Activated CD4-positive, alpha-beta memory T cell treated with anti-CD3 and anti-CD28 coated beads for 36 hours (primary cell): ENCODE data around the gene TMEM91. TPM values are rescaled to one million over a fixed set of nuclear protein-coding genes. Genes with fewer than 3 reads are reported as not detected.

Source experiments
- CTCF ChIA-PET: fragments of 350-600 bp; sonication (Branson Sonifier 250); formaldehyde crosslinking; loops from one replicate; lab custom pipeline; 2021; ENCODE audit warnings: antibody characterized with exemption, inconsistent platforms; lab: Charles Lee
- POLR2A ChIA-PET: fragments of 350-600 bp; sonication (Branson Sonifier 250); formaldehyde crosslinking; loops from one replicate; lab custom pipeline; 2021; ENCODE audit warnings: antibody characterized with exemption; lab: Charles Lee
- DNase-seq: peaks from one replicate; pipeline ENCODE4 v3.0.0-alpha.2; 2020
- H3K27ac Mint-ChIP-seq: one replicate; pipeline ENCODE4 v1.8.0; 2021; ENCODE audit warnings: mixed read lengths
- H3K27me3 Mint-ChIP-seq: one replicate; pipeline ENCODE4 v1.8.0; 2021; ENCODE audit warnings: mixed read lengths
- H3K36me3 Mint-ChIP-seq: one replicate; pipeline ENCODE4 v1.8.0; 2021; ENCODE audit warnings: mixed read lengths
- H3K4me1 Mint-ChIP-seq: one replicate; pipeline ENCODE4 v1.8.0; 2021; ENCODE audit warnings: low read depth, mixed read lengths
- H3K4me3 Mint-ChIP-seq: one replicate; pipeline ENCODE4 v1.8.0; 2021; ENCODE audit warnings: mild to moderate bottlenecking, mixed read lengths
- H3K9me3 Mint-ChIP-seq: one replicate; pipeline ENCODE4 v1.8.0; 2021; ENCODE audit warnings: mixed read lengths
- intact Hi-C: fragments of 100-400 bp; cut with micrococcal nuclease; formaldehyde crosslinking; loops from one replicate; pipeline ENCODE4 v1.15.1; 2023
- total RNA-seq, 2 experiments: library from RNA; stranded (reverse); gene quantifications; one replicate each; pipeline ENCODE4 v1.2.3, GENCODE V29; 2021

Gene TMEM91
- total RNA-seq, 2 experiments from 2014 or later, result 4.5 to 4.6 TPM

DNA sequence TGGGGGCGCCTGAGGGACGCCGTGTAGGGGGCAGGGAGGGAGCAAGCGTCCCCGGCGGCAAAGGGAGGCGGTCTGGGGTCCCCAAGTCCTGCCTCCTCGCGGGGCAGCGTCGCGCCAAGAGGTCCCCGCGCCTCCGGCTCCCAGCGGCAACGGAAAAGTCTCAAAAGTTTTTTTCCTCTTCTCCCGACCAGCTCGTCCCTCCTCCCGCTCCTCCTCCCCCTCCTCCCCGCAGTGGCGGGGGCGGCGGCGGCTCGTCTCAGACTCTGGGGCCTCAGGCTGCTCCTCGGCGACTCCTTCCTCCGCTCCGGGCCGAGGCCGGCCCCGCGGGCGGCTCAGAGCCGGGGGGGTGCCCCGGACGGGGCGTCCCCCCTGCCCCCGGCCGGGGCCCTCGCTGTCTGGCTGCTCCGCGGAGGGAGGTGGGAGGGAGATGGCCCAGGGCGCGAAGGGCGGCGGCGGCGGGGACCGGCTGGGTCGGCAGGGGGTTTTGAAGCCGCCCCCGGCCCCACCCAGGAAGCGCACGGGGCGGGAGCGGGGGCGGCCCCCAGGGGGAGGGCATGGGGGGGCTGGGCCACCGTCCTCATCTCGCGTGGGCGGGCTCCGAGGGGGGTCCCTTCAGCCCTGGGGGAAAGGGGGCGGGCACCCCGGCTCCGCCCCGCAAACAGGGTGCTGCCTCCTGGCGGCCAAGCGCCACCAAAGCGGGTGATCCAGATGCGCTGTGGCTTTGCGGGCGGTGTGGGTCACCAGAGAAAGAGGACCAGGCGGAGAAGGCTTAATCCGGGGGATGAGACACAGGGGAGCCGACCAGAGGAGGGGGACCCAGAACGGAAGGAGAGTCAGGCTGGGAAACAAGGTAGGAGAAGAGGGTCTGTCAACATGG lies 22.6 kb upstream of the TMEM91 start, which contains the start of gene TGFB1:
Gene TGFB1, minus strand, starts transcription at position 457 of the 877 bp plus-strand sequence. CDS start 878 bp downstream, outside the sequence.
- peak within 1 kb of the TSS; percentile 94 for H3K27ac Mint-ChIP-seq
- H3K4me3 Mint-ChIP-seq, result peak within 1 kb of the TSS; percentile 95
- peaks cover 25% of the 10 kb centered on the region for H3K36me3 Mint-ChIP-seq
- POLR2A ChIA-PET, result interaction anchor here (0.8 to 6.6 kb wide), 5 partner anchors 10 to 195 kb away, joined by 3 to 43 read pairs (median 18); partner anchors contain the start of genes B9D2 and HNRNPUL1
- peaks cover 58% of the 10 kb centered on the region for H3K4me1 Mint-ChIP-seq
- DNase-seq, result peak; percentile 94
- H3K9me3 Mint-ChIP-seq, result no peaks in the 10 kb centered on the region
- intact Hi-C loops, result loop anchor here (2.0 to 5.0 kb wide), 3 partner anchors 43 to 194 kb away; partner anchors contain the start of genes BCKDHA and EXOSC5
- CTCF ChIA-PET, result interaction anchor here (0.6 to 6.1 kb wide), 9 partner anchors 11 to 1207 kb away, joined by 3 to 69 read pairs (median 6); partner anchors contain the start of genes B9D2, DMAC2 and HNRNPUL1
- H3K27me3 Mint-ChIP-seq, result no peaks in the 10 kb centered on the region

DNA sequence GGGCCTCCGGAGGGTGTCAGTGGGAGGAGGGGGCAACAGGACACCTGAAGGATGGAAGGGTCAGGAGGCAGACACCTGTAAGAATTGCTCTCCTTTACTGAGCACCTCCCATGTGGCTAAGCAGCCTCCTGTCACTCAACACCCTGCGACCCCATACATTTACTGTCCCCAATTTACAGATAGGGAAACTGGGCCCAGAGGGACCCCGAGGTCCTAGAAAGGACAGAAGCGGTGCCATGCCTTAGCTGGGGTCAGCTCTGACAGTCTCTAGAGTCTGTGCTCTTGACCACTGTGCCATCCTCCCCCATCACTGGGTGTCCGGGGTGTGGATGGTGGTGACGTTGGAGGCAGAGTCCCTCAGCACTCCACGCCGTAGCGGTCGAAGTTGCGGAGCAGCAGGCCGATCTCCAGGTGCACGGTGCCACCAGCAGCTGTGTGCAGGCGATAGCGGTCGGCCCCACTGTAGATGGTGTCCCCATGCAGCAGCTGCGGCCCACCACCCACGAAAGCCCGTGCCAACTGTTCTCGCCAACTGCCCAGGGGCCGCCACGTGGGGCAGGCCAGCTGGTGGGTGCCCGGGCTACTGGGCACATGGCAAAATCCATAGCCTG lies 21.9 kb upstream of the TMEM91 start:
- Mint-ChIP-seq H3K9me3 (no peaks in the 10 kb centered on the region), H3K36me3 (peaks cover 20% of the 10 kb centered on the region), H3K4me3 (peak overlapping the region; percentile 81), H3K27ac (peak overlapping the region; percentile 94), H3K27me3 (no peaks in the 10 kb centered on the region), H3K4me1 (peaks cover 50% of the 10 kb centered on the region)
- CTCF ChIA-PET, result interaction anchor here (0.8 to 6.1 kb wide), 2 partner anchors 10 to 61 kb away, joined by 3 to 69 read pairs; partner anchors contain the start of gene B9D2
- intact Hi-C loops, result loop anchor here (5.0 kb wide), 2 partner anchors 152 to 193 kb away; no protein-coding TSS in a partner anchor
- DNase-seq, result no peak
- POLR2A ChIA-PET, result interaction anchor here (1.6 kb wide), 1 partner anchor 9 kb away, joined by 11 read pairs; the partner anchor contains the start of gene B9D2

DNA sequence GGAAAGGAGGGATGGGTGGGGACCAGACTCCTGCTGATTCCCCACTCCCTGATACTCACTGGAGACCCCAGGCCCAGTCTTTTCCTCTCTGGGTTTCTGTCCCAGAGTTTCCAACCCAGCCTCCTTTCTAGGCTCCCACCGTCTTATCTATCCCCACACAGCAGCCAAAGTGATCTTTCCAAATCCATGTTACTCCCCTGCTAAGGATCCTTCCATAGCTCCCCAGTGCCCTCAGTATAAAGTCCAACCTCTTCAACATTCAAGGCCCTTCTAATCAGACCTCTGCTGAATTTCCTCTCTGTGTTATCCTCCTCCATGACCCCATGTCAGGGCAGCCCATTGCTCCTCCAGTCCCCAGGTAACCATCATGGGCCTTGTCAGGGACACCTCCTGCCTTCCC lies 21.3 kb upstream of the TMEM91 start:
- intact Hi-C loops, result loop anchor here (1.0 kb wide), 1 partner anchor 8 kb away; no protein-coding TSS in a partner anchor
- no peak for DNase-seq
- CTCF ChIA-PET, result interaction anchor here (0.8 to 6.1 kb wide), 3 partner anchors 9 to 151 kb away, joined by 3 to 69 read pairs (median 6); partner anchors contain the start of gene B9D2

DNA sequence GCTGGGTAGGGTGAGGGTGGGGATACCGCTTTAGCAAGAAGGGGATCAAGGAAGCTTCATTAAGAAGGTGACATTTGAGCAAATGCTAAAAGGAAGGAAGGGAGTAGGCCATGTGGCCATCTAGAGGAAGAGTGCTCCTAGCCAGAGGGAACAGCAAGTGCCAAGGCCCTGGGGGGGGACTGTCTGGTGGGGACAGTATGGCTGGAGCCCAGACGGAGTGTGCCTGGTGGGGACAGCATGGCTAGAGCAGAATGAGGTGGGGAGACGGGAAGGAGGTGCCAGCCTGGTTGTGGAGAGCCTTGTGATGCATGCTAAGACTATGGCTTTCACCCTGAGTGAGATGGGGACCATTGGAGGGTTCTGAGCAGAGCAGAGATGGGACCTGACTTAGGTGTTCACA lies 20.5 kb upstream of the TMEM91 start:
- ChIA-PET CTCF (interaction anchor here (1.1 to 6.1 kb wide), 3 partner anchors 9 to 152 kb away, joined by 3 to 69 read pairs (median 6); partner anchors contain the start of gene B9D2), POLR2A (interaction anchor here (1.4 to 1.6 kb wide), 2 partner anchors 8 to 28 kb away, joined by 4 to 11 read pairs; partner anchors contain the start of gene B9D2)
- H3K27ac Mint-ChIP-seq, result peak overlapping the region; percentile 86
- intact Hi-C loops, result loop anchor here (1.0 kb wide), 1 partner anchor 7 kb away; no protein-coding TSS in a partner anchor
- H3K36me3 Mint-ChIP-seq, result peaks cover 16% of the 10 kb centered on the region
- peaks cover 43% of the 10 kb centered on the region for H3K4me1 Mint-ChIP-seq
- peak; percentile 13 for DNase-seq
- H3K27me3 Mint-ChIP-seq, result no peaks in the 10 kb centered on the region
- no peaks in the 10 kb centered on the region for H3K9me3 Mint-ChIP-seq
- H3K4me3 Mint-ChIP-seq, result peak overlapping the region; percentile 38

More for the DNA sequence above, 21.3 kb upstream of the TMEM91 start:
- peak overlapping the region; percentile 86 for H3K27ac Mint-ChIP-seq
- H3K27me3 Mint-ChIP-seq, result no peaks in the 10 kb centered on the region
- peak overlapping the region; percentile 27 for H3K4me3 Mint-ChIP-seq
- no peaks in the 10 kb centered on the region for H3K9me3 Mint-ChIP-seq
- H3K4me1 Mint-ChIP-seq, result peaks cover 45% of the 10 kb centered on the region
- H3K36me3 Mint-ChIP-seq, result peaks cover 16% of the 10 kb centered on the region
- POLR2A ChIA-PET, result interaction anchor here (1.6 kb wide), 1 partner anchor 9 kb away, joined by 11 read pairs; the partner anchor contains the start of gene B9D2

DNA sequence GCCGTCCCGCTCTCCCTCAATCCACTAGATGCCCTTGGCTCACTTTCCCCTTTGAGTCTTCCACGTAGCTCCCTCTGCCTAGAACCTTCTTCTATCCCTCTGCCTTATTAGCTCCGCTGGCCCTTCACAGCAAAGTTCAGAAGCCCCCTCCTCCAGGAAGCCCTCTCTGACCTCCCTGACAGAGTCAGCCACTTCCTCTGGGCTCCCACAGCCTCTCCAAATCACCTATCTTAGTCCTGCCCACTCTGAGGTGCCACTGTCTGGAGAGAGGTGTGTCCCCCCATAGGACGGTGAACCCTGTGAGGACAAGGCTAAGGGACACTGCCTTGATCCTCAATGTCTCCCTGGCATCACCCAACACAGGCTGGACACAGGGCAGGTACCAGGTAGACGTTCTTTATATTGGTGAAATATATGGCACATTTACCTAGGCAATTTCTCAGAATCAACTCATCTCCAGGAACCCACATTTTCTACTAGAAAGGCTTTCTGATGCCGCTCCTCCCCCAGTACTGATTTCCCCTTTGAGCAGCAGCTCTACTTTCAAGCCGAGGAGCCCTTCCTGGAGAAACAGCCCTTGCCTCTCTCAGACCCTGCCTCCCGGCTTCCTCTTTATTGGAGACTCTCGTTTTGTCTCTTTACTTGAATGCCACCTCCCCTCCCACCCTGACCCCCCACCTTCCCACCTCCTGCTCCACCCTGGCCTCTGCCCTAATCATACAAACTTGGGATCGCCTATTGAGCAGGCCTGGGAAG lies 19.2 kb upstream of the TMEM91 start:
- POLR2A ChIA-PET, result interaction anchor here (0.6 to 1.4 kb wide), 3 partner anchors 9 to 42 kb away, joined by 3 to 4 read pairs (median 4); no protein-coding TSS in a partner anchor
- intact Hi-C loops, result no loop called here
- H3K36me3 Mint-ChIP-seq, result peaks cover 6% of the 10 kb centered on the region

DNA sequence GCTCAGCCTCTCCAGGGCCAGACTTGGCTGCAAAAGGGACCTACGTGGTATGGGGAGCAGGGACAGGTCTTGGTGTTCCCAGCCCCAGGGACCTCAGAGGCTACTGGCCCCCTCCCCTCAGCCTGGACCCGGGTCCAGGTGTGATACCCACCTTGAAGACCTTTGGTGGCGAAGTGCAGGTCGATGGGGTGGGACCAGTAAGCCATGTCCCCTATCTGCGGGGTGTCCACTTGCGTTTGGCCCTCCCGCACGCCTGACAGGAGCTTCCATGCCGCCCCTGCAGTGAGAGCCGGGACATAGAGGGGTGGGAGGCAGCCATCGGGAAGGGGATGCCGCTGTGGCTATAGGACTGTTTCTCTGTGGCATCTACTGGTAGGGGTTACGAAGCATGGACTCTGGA lies 18.6 kb upstream of the TMEM91 start:
- Mint-ChIP-seq H3K27me3 (no peaks in the 10 kb centered on the region), H3K27ac (peak overlapping the region; percentile 86), H3K4me1 (peaks cover 45% of the 10 kb centered on the region), H3K36me3 (peaks cover 6% of the 10 kb centered on the region), H3K4me3 (peak overlapping the region; percentile 16), H3K9me3 (no peaks in the 10 kb centered on the region)
- ChIA-PET POLR2A (no interaction called here), CTCF (interaction anchor here (0.5 to 0.6 kb wide), 2 partner anchors 152 to 208 kb away, joined by 3 read pairs; no protein-coding TSS in a partner anchor)
- DNase-seq, result no peak
- intact Hi-C loops, result no loop called here

More for the DNA sequence above, 19.2 kb upstream of the TMEM91 start:
- CTCF ChIA-PET, result interaction anchor here (1.2 kb wide), 1 partner anchor 30 kb away, joined by 3 read pairs; no protein-coding TSS in a partner anchor
- H3K4me1 Mint-ChIP-seq, result peaks cover 40% of the 10 kb centered on the region
- H3K9me3 Mint-ChIP-seq, result no peaks in the 10 kb centered on the region
- DNase-seq, result peak; percentile 60
- H3K27me3 Mint-ChIP-seq, result no peaks in the 10 kb centered on the region
- H3K27ac Mint-ChIP-seq, result peak overlapping the region; percentile 86
- H3K4me3 Mint-ChIP-seq, result peak overlapping the region; percentile 31

DNA sequence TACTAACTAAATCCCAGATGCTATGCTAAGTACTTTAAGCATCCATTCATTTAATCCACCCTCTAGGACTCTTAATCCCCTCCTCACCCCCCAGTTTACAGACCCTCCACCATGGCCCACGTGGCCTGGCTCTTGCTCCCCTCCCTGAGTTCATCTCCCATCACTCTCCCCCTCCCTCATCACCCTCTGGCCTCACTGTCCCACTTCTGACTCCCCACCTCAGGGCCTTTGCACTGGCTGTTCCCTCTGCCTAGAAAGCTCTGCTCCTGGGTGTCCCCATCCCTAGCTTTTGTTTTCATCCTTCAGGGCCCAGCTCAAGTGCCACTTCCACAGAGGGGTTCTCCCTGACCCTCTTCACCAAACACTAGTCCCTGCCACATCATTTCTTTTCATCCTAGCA lies 16.6 kb upstream of the TMEM91 start:
- ChIA-PET POLR2A (no interaction called here), CTCF (no interaction called here)
- Mint-ChIP-seq H3K4me1 (peaks cover 48% of the 10 kb centered on the region), H3K27me3 (no peaks in the 10 kb centered on the region), H3K9me3 (no peaks in the 10 kb centered on the region), H3K36me3 (no peaks in the 10 kb centered on the region), H3K4me3 (no peak overlapping the region), H3K27ac (no peak overlapping the region)
- no peak for DNase-seq
- intact Hi-C loops, result loop anchor here (5.0 kb wide), 2 partner anchors 718 to 1012 kb away; partner anchors contain the start of genes C19orf47, PLD3 and ZNF574

DNA sequence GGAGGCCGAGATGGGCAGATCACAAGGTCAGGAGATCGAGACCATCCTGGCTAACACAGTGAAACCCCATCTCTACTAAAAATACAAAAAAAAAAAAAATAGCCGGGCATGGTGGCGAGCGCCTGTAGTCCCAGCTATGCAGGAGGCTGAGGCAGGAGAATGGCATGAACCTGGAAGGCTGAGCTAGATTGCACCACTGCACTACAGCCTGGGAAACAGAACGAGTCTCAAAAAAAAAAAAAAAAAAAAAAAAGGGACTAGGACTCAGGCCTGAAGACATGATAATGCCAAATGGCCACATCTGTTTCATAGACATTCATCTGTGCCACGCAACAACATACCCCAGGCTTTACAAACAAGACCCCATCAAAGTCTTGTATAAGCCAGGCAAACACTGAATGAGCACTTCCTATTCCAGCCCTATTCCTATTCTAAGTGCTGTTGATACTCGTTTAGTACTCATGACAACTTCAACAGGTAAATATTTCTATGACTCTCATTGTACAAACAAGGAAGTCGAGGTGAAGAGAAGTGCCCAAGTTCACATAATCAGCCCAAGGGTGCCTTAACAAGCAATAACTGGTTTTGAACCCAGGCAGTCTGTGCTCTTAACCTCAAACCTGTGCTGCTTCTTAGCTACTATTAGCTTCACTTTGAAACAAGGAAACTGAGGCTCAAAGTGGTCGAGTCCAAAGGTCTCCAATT lies 14.0 kb upstream of the TMEM91 start:
- DNase-seq, result no peak
- intact Hi-C loops, result loop anchor here (5.0 kb wide), 2 partner anchors 715 to 1015 kb away; partner anchors contain the start of genes C19orf47, PLD3 and ZNF574
- no peaks in the 10 kb centered on the region for H3K9me3 Mint-ChIP-seq
- H3K4me3 Mint-ChIP-seq, result no peak overlapping the region
- no peaks in the 10 kb centered on the region for H3K36me3 Mint-ChIP-seq
- peaks cover 28% of the 10 kb centered on the region for H3K4me1 Mint-ChIP-seq
- POLR2A ChIA-PET, result interaction anchor here (1.0 kb wide), 1 partner anchor 35 kb away, joined by 6 read pairs; no protein-coding TSS in a partner anchor
- peak overlapping the region; percentile 8 for H3K27ac Mint-ChIP-seq
- CTCF ChIA-PET, result interaction anchor here (3.0 to 4.7 kb wide), 2 partner anchors 9 to 77 kb away, joined by 15 to 69 read pairs; partner anchors contain the start of genes DMAC2 and TGFB1
- no peaks in the 10 kb centered on the region for H3K27me3 Mint-ChIP-seq

DNA sequence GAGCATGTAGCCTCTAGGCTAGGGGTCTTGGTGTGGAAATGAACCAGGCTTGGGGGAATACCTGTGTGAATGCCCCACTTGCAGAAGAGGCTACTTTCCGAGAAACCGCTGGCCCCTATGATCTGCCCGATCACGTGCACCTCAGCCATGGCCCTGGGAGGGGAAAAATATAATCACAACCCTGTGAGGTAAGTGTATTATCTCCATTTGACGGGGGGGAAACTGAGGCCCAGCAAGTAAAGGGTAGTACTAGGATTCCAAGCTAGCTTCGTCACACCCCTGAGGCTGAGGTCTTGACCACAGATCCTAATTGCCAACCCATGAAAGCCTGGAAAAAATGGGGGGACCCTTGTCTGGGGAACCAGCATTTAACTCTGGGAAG lies 13.0 kb upstream of the TMEM91 start:
- POLR2A ChIA-PET, result interaction anchor here (0.6 to 1.9 kb wide), 8 partner anchors 8 to 830 kb away, joined by 3 to 21 read pairs (median 6); partner anchors contain the start of genes ACTMAP, DMAC2 and HNRNPUL1

More for the DNA sequence above, 13.0 kb upstream of the TMEM91 start:
- no peaks in the 10 kb centered on the region for H3K36me3 Mint-ChIP-seq
- peak overlapping the region; percentile 91 for H3K4me3 Mint-ChIP-seq
- no peaks in the 10 kb centered on the region for H3K9me3 Mint-ChIP-seq
- H3K27me3 Mint-ChIP-seq, result no peaks in the 10 kb centered on the region
- DNase-seq, result no peak
- intact Hi-C loops, result loop anchor here (1.0 to 5.0 kb wide), 3 partner anchors 8 to 1016 kb away; partner anchors contain the start of genes C19orf47, PLD3 and ZNF574
- CTCF ChIA-PET, result interaction anchor here (1.2 to 4.7 kb wide), 4 partner anchors 10 to 219 kb away, joined by 3 to 69 read pairs (median 9); partner anchors contain the start of genes DMAC2 and TGFB1
- H3K27ac Mint-ChIP-seq, result peak overlapping the region; percentile 92
- peaks cover 18% of the 10 kb centered on the region for H3K4me1 Mint-ChIP-seq
